ENCODE measurements around the gene SIPA1L3.

The SIPA1L3 gene

DNA sequence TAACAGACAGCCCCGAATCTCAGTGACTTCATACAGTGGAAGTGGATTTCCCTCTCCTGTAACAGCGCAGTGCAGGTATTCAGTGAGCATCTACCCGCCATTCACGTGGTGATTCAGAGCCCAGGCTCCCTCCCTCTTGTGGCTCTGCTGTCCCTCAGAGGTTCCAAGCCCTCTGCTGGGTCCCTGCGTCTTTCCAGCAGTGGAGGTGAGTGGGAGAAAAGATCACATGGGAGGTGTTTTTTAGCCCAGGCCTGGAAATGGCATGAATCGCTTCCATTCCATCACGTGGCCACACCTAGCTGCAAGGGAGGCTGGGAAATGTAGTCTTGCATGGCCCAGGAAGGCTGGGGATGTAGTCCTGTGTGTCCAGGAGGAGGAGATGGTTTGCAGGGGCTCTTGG lies 255.6 kb downstream of the SIPA1L3 start:
- Histone ChIP-seq H3K27me3 (ENCODE audit: control insufficient read depth in 3 of 3, insufficient read depth in 3 of 3, low read depth in 1 of 3, low read length in 3 of 3) (no peaks in the 10 kb centered on the region), H2AK5ac (ENCODE audit: low read depth, low read length) (no peak overlapping the region), H3K27ac (replicated peaks; ENCODE audit: low read length) (no peak overlapping the region), H3K4ac (ENCODE audit: low read length) (no peak overlapping the region), H3K9ac (ENCODE audit: low read depth, low read length, poor library complexity) (no peak overlapping the region), H3K18ac (ENCODE audit: low read length) (no peak overlapping the region), H2BK15ac (ENCODE audit: low read length) (no peak overlapping the region), H3K4me2 (ENCODE audit: insufficient read depth, low read length, poor library complexity, severe bottlenecking) (no peak overlapping the region), H3K79me1 (ENCODE audit: low read depth, low read length) (peaks cover 2% of the 10 kb centered on the region), H3K9me3 (replicated peaks in 1 of 2; ENCODE audit: control insufficient read depth in 2 of 2, insufficient read depth in 1 of 2, low read depth in 1 of 2, low read length in 2 of 2) (peaks cover 11 to 16% of the 10 kb centered on the region in 2 donors), H2AFZ (ENCODE audit: low read length) (no peak overlapping the region), H3K4me1 (ENCODE audit: control insufficient read depth in 2 of 2, insufficient read depth in 1 of 2, low read depth in 1 of 2, low read length in 2 of 2) (no peaks in the 10 kb centered on the region), H3K4me3 (ENCODE audit: low read length in 2 of 2) (no peak overlapping the region), H2BK120ac (ENCODE audit: low read depth, low read length) (no peak overlapping the region), H2BK12ac (ENCODE audit: low read length) (no peak overlapping the region), H3K23ac (ENCODE audit: low read depth, low read length, poor library complexity) (no peak overlapping the region), H4K91ac (ENCODE audit: low read depth, low read length, poor library complexity) (no peak overlapping the region), H2BK5ac (ENCODE audit: low read length) (no peak overlapping the region), H3K14ac (ENCODE audit: low read length) (no peak overlapping the region), H4K8ac (ENCODE audit: low read depth, low read length) (no peak overlapping the region), H3K36me3 (replicated peaks in 1 of 2; ENCODE audit: control insufficient read depth in 2 of 2, insufficient read depth in 2 of 2, low read length in 2 of 2) (peaks cover 34 to 64% of the 10 kb centered on the region in 2 donors)
- WGBS, 2 donors (ENCODE audit: extremely low coverage in 2 of 2, insufficient read length in 2 of 2, insufficient replicate concordance in 1 of 2), result no CpG with 5 or more reads among the region's 7 CpGs
- DNase-seq (ENCODE audit: low spot score), result no peak

DNA sequence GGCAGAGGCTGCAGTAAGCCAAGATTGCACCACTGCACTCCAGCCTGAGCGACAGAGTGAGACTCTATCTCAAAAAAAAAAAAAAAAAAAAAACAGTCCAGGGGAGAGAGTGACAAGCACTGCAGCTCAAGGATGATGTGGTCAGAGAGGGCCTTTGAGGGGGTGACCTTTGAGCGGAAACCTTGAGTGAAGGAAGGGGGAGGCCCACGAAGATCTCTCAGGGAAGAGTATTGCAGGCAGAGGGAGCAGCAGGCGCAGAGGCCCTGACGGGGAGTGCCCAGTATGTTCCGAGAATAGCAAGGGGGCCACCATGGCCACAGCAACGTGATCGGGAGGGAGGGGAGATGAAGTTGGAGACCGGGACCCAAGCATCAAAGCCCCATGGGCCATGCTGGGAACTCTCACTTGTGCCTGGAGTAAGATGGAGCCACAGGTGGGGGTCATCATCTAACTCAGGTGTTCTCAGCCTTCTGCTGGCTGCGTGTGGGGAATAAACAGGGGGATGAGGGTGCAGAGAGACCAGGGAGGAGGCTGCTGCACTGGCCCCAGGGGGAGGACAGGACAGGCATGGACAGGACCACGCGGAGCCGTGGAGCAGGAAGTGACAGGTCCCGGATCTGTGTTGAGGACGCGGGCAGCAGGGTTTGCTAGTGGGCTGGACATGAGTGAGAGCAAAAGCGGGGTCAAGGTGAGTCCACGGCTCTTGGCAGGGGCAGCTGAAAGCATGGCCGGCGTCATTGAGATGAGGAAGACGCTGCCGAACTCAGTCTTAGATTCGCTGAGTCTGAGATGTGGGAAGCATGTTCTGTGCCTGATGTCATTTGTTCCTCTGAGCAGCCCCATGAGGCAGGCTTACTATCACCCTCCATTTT lies 256.6 kb downstream of the SIPA1L3 start:
- H3K36me3 ChIP-seq (replicated peaks in 1 of 2; ENCODE audit: control insufficient read depth in 2 of 2, insufficient read depth in 2 of 2, low read length in 2 of 2), result peaks cover 34 to 69% of the 10 kb centered on the region in 2 donors
- H4K8ac ChIP-seq (ENCODE audit: low read depth, low read length), result no peak overlapping the region
- no peak overlapping the region for H3K14ac ChIP-seq (ENCODE audit: low read length)
- no peak overlapping the region for H4K91ac ChIP-seq (ENCODE audit: low read depth, low read length, poor library complexity)
- no CpG with 5 or more reads among the region's 23 CpGs for WGBS, 2 donors (ENCODE audit: extremely low coverage in 2 of 2, insufficient read length in 2 of 2, insufficient replicate concordance in 1 of 2)
- no peak overlapping the region for H3K4ac ChIP-seq (ENCODE audit: low read length)
- H3K79me1 ChIP-seq (ENCODE audit: low read depth, low read length), result peaks cover 2% of the 10 kb centered on the region
- H3K27ac ChIP-seq (replicated peaks; ENCODE audit: low read length), result no peak overlapping the region
- no peak overlapping the region for H3K9ac ChIP-seq (ENCODE audit: low read depth, low read length, poor library complexity)
- H2BK120ac ChIP-seq (ENCODE audit: low read depth, low read length), result no peak overlapping the region
- no peak overlapping the region for H3K4me2 ChIP-seq (ENCODE audit: insufficient read depth, low read length, poor library complexity, severe bottlenecking)
- H2AFZ ChIP-seq (ENCODE audit: low read length), result no peak overlapping the region
- H3K4me3 ChIP-seq (ENCODE audit: low read length in 2 of 2), result no peak overlapping the region
- no peak for DNase-seq (ENCODE audit: low spot score)
- no peak overlapping the region for H2BK5ac ChIP-seq (ENCODE audit: low read length)
- no peak overlapping the region for H2BK12ac ChIP-seq (ENCODE audit: low read length)
- no peak overlapping the region for H3K23ac ChIP-seq (ENCODE audit: low read depth, low read length, poor library complexity)
- no peak overlapping the region for H2BK15ac ChIP-seq (ENCODE audit: low read length)
- H3K18ac ChIP-seq (ENCODE audit: low read length), result no peak overlapping the region
- no peak overlapping the region for H2AK5ac ChIP-seq (ENCODE audit: low read depth, low read length)
- no peaks in the 10 kb centered on the region for H3K4me1 ChIP-seq (ENCODE audit: control insufficient read depth in 2 of 2, insufficient read depth in 1 of 2, low read depth in 1 of 2, low read length in 2 of 2)
- H3K27me3 ChIP-seq (ENCODE audit: control insufficient read depth in 3 of 3, insufficient read depth in 3 of 3, low read depth in 1 of 3, low read length in 3 of 3), result no peaks in the 10 kb centered on the region
- H3K9me3 ChIP-seq (replicated peaks in 1 of 2; ENCODE audit: control insufficient read depth in 2 of 2, insufficient read depth in 1 of 2, low read depth in 1 of 2, low read length in 2 of 2), result peaks cover 11 to 16% of the 10 kb centered on the region in 2 donors

DNA sequence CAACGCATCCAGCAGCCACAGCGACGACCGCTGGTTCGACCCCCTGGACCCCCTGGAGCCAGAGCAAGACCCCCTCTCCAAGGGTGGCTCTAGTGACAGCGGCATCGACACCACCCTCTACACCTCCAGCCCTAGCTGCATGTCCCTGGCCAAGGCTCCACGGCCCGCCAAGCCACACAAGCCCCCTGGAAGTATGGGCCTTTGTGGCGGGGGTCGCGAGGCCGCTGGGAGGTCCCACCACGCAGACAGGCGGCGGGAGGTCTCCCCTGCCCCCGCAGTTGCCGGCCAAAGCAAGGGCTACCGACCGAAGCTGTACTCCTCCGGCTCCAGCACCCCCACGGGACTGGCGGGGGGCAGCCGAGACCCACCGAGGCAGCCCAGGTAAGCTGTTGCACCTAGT lies 257.5 kb downstream of the SIPA1L3 start:
- peaks cover under 1% of the 10 kb centered on the region for H3K79me1 ChIP-seq (ENCODE audit: low read depth, low read length)
- no peaks in the 10 kb centered on the region for H3K4me1 ChIP-seq (ENCODE audit: control insufficient read depth in 2 of 2, insufficient read depth in 1 of 2, low read depth in 1 of 2, low read length in 2 of 2)
- H4K91ac ChIP-seq (ENCODE audit: low read depth, low read length, poor library complexity), result no peak overlapping the region
- H3K23ac ChIP-seq (ENCODE audit: low read depth, low read length, poor library complexity), result no peak overlapping the region
- no peak for DNase-seq (ENCODE audit: low spot score)
- H3K14ac ChIP-seq (ENCODE audit: low read length), result peak overlapping the region; percentile 56
- no peak overlapping the region for H2BK12ac ChIP-seq (ENCODE audit: low read length)
- no peak overlapping the region for H3K9ac ChIP-seq (ENCODE audit: low read depth, low read length, poor library complexity)
- H3K36me3 ChIP-seq (replicated peaks in 1 of 2; ENCODE audit: control insufficient read depth in 2 of 2, insufficient read depth in 2 of 2, low read length in 2 of 2), result peaks cover 32 to 67% of the 10 kb centered on the region in 2 donors
- H3K27ac ChIP-seq (replicated peaks; ENCODE audit: low read length), result no peak overlapping the region
- H3K18ac ChIP-seq (ENCODE audit: low read length), result no peak overlapping the region
- H3K9me3 ChIP-seq (replicated peaks in 1 of 2; ENCODE audit: control insufficient read depth in 2 of 2, insufficient read depth in 1 of 2, low read depth in 1 of 2, low read length in 2 of 2), result peaks cover 11 to 16% of the 10 kb centered on the region in 2 donors
- H2AK5ac ChIP-seq (ENCODE audit: low read depth, low read length), result no peak overlapping the region
- H3K4ac ChIP-seq (ENCODE audit: low read length), result no peak overlapping the region
- H3K27me3 ChIP-seq (ENCODE audit: control insufficient read depth in 3 of 3, insufficient read depth in 3 of 3, low read depth in 1 of 3, low read length in 3 of 3), result no peaks in the 10 kb centered on the region
- H2BK15ac ChIP-seq (ENCODE audit: low read length), result no peak overlapping the region
- H2BK120ac ChIP-seq (ENCODE audit: low read depth, low read length), result no peak overlapping the region
- peak overlapping the region; percentile 17 for H4K8ac ChIP-seq (ENCODE audit: low read depth, low read length)
- peak overlapping the region; percentile 90 for H2BK5ac ChIP-seq (ENCODE audit: low read length)
- no peak overlapping the region for H3K4me2 ChIP-seq (ENCODE audit: insufficient read depth, low read length, poor library complexity, severe bottlenecking)
- no CpG with 5 or more reads among the region's 25 CpGs for WGBS, 2 donors (ENCODE audit: extremely low coverage in 2 of 2, insufficient read length in 2 of 2, insufficient replicate concordance in 1 of 2)
- no peak overlapping the region for H2AFZ ChIP-seq (ENCODE audit: low read length)
- H3K4me3 ChIP-seq (ENCODE audit: low read length in 2 of 2), result no peak overlapping the region

DNA sequence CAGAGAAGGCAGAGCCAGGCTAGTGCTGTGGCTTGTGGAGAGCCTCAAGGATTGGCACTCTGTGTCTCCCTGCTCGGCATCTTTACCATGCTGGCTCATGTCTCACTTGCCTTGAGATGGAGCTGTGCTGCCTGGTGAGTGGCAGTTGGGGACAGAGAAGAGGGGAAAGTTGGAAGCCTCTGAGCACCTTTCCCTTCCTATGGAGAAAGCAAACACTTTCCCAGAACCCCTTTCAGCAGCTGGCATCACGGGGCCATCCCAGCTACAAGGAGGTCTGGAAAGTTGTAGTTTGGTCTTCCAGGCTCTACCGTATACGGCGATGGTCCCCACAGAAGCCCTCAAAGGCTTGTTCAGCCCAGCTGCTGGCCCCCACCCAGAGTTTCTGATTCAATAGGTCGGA lies 258.3 kb downstream of the SIPA1L3 start:
- no peak for DNase-seq (ENCODE audit: low spot score)
- no peak overlapping the region for H2BK12ac ChIP-seq (ENCODE audit: low read length)

More for the DNA sequence above, 258.3 kb downstream of the SIPA1L3 start:
- H3K4me3 ChIP-seq (ENCODE audit: low read length in 2 of 2), result no peak overlapping the region
- H3K14ac ChIP-seq (ENCODE audit: low read length), result peak overlapping the region; percentile 47
- no peak overlapping the region for H2BK15ac ChIP-seq (ENCODE audit: low read length)
- H4K91ac ChIP-seq (ENCODE audit: low read depth, low read length, poor library complexity), result no peak overlapping the region
- H3K4me1 ChIP-seq (ENCODE audit: control insufficient read depth in 2 of 2, insufficient read depth in 1 of 2, low read depth in 1 of 2, low read length in 2 of 2), result peaks cover 3% of the 10 kb centered on the region in 2 donors
- no peak overlapping the region for H2BK5ac ChIP-seq (ENCODE audit: low read length)
- no peak overlapping the region for H4K8ac ChIP-seq (ENCODE audit: low read depth, low read length)
- peaks cover 31 to 65% of the 10 kb centered on the region in 2 donors for H3K36me3 ChIP-seq (replicated peaks in 1 of 2; ENCODE audit: control insufficient read depth in 2 of 2, insufficient read depth in 2 of 2, low read length in 2 of 2)
- H3K4ac ChIP-seq (ENCODE audit: low read length), result no peak overlapping the region
- no peaks in the 10 kb centered on the region for H3K27me3 ChIP-seq (ENCODE audit: control insufficient read depth in 3 of 3, insufficient read depth in 3 of 3, low read depth in 1 of 3, low read length in 3 of 3)
- no peak overlapping the region for H2BK120ac ChIP-seq (ENCODE audit: low read depth, low read length)
- peak overlapping the region; percentile 12 for H3K9ac ChIP-seq (ENCODE audit: low read depth, low read length, poor library complexity)
- H3K18ac ChIP-seq (ENCODE audit: low read length), result no peak overlapping the region
- H3K79me1 ChIP-seq (ENCODE audit: low read depth, low read length), result no peaks in the 10 kb centered on the region
- H3K27ac ChIP-seq (replicated peaks; ENCODE audit: low read length), result no peak overlapping the region
- no CpG with 5 or more reads among the region's 6 CpGs for WGBS, 2 donors (ENCODE audit: extremely low coverage in 2 of 2, insufficient read length in 2 of 2, insufficient replicate concordance in 1 of 2)
- no peak overlapping the region for H2AK5ac ChIP-seq (ENCODE audit: low read depth, low read length)
- H3K23ac ChIP-seq (ENCODE audit: low read depth, low read length, poor library complexity), result no peak overlapping the region
- H2AFZ ChIP-seq (ENCODE audit: low read length), result no peak overlapping the region
- H3K9me3 ChIP-seq (replicated peaks in 1 of 2; ENCODE audit: control insufficient read depth in 2 of 2, insufficient read depth in 1 of 2, low read depth in 1 of 2, low read length in 2 of 2), result peaks cover 11 to 16% of the 10 kb centered on the region in 2 donors
- no peak overlapping the region for H3K4me2 ChIP-seq (ENCODE audit: insufficient read depth, low read length, poor library complexity, severe bottlenecking)

Data from neuronal stem cell (in vitro differentiated cells).